SK-N-SH treated with all-trans-retinoic acid at 6 μM for 48 hours (cell line): ENCODE measurements around the gene CFI.

Experiments
- BACH2 ChIP-seq: fragments of 250-450 bp; sonication (Bioruptor Pico); IDR thresholded peaks from 2 replicates; pipeline ENCODE4 v1.9.0; 2021; ENCODE audit warnings: mild to moderate bottlenecking, borderline replicate concordance
- CSDC2 ChIP-seq: fragments of 250-450 bp; sonication (Bioruptor Pico); IDR thresholded peaks from 2 replicates; pipeline ENCODE4 v1.5.0; 2020; ENCODE audit warnings: mild to moderate bottlenecking, moderate library complexity
- CSRNP3 ChIP-seq: fragments of 250-450 bp; sonication (Bioruptor Pico); IDR thresholded peaks from 2 replicates; pipeline ENCODE4 v1.5.1; 2021; ENCODE audit warnings: mild to moderate bottlenecking, moderate library complexity
- POU6F1 ChIP-seq: fragments of 250-450 bp; sonication (Bioruptor Pico); IDR thresholded peaks from 2 replicates; pipeline ENCODE4 v1.8.0; 2021; ENCODE audit warnings: low read depth, mild to moderate bottlenecking, moderate library complexity, borderline replicate concordance
- PPARA ChIP-seq: fragments of 250-450 bp; sonication (Bioruptor Pico); IDR thresholded peaks from 2 replicates; pipeline ENCODE4 v1.5.0; 2020; ENCODE audit warnings: mild to moderate bottlenecking, borderline replicate concordance
- RARB ChIP-seq: fragments of 250-450 bp; sonication (Bioruptor Pico); IDR thresholded peaks from 2 replicates; pipeline ENCODE4 v1.8.0; 2021; ENCODE audit warnings: mild to moderate bottlenecking, moderate library complexity
- TCF4 ChIP-seq: fragments of 250-450 bp; sonication (Bioruptor Pico); IDR thresholded peaks from 2 replicates; pipeline ENCODE4 v1.8.0; 2021; ENCODE audit warnings: mild to moderate bottlenecking, moderate library complexity, borderline replicate concordance
- ZC3H10 ChIP-seq: fragments of 250-450 bp; sonication (Bioruptor Pico); IDR thresholded peaks from 2 replicates; pipeline ENCODE4 v1.5.1; 2021; ENCODE audit warnings: mild to moderate bottlenecking, moderate library complexity
- ZFP3 ChIP-seq: fragments of 250-450 bp; sonication (Bioruptor Pico); IDR thresholded peaks from 2 replicates; pipeline ENCODE4 v1.5.0; 2020; ENCODE audit warnings: mild to moderate bottlenecking, moderate library complexity
- ZFP30 ChIP-seq: fragments of 450-650 bp; formaldehyde crosslinking; IDR thresholded peaks from 2 replicates; pipeline ENCODE4 v1.5.0; 2022; ENCODE audit warnings: mild to moderate bottlenecking, moderate library complexity
- ZNF70 ChIP-seq: fragments of 450-650 bp; formaldehyde crosslinking; IDR thresholded peaks from 2 replicates; pipeline ENCODE4 v1.5.0; 2020; ENCODE audit warnings: mild to moderate bottlenecking, moderate library complexity
- TF ChIP-seq, protein P1 (sequence below): fragments of 250-450 bp; sonication (Bioruptor Pico); IDR thresholded peaks from 2 replicates; pipeline ENCODE4 v1.8.0; 2020; ENCODE audit warnings: mild to moderate bottlenecking, moderate library complexity, borderline replicate concordance
- TF ChIP-seq, protein P2 (sequence below): fragments of 250-450 bp; sonication (Bioruptor Pico); IDR thresholded peaks from 2 replicates; pipeline ENCODE4 v1.5.1; 2020; ENCODE audit warnings: low read depth, mild to moderate bottlenecking, moderate library complexity
- TF ChIP-seq, protein P3 (sequence below): fragments of 250-450 bp; sonication (Bioruptor Pico); IDR thresholded peaks from 2 replicates; pipeline ENCODE4 v1.5.0; 2020; ENCODE audit warnings: mild to moderate bottlenecking, moderate library complexity

DNA sequence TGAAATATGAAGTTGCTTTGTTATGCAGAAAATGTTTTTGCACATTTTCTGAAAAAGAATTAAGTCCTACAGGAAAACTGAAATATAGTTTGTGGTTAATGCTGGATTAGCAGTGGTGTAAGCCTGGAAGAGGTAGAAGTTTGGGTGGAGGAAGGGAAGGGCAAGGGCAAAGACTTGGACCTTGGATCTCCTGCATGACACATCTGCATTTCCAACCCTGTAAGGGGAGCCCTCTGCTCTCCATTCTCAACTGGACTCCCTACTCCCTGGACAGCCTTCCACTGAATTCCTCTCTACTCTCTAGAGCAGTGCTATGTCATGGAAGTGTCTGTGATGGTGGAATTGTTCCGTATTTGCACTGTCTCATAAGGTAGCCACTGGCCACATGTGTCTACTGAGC, 103.1 kb downstream of the CFI start:
- TF ChIP-seq ZC3H10 (CRISPR knock-in tag) (no peak), ZFP30 (CRISPR knock-in tag) (no peak), BACH2 (no peak), TCF4 (no peak), RARB (no peak), PPARA (CRISPR knock-in tag) (no peak), CSRNP3 (no peak), CSDC2 (no peak), POU6F1 (no peak), ZFP3 (CRISPR knock-in tag) (no peak), ZNF70 (CRISPR knock-in tag) (no peak)
- TF ChIP-seq, protein P1, sequence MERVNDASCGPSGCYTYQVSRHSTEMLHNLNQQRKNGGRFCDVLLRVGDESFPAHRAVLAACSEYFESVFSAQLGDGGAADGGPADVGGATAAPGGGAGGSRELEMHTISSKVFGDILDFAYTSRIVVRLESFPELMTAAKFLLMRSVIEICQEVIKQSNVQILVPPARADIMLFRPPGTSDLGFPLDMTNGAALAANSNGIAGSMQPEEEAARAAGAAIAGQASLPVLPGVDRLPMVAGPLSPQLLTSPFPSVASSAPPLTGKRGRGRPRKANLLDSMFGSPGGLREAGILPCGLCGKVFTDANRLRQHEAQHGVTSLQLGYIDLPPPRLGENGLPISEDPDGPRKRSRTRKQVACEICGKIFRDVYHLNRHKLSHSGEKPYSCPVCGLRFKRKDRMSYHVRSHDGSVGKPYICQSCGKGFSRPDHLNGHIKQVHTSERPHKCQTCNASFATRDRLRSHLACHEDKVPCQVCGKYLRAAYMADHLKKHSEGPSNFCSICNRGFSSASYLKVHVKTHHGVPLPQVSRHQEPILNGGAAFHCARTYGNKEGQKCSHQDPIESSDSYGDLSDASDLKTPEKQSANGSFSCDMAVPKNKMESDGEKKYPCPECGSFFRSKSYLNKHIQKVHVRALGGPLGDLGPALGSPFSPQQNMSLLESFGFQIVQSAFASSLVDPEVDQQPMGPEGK (CRISPR knock-in tag) = no peak
- TF ChIP-seq, protein P2, sequence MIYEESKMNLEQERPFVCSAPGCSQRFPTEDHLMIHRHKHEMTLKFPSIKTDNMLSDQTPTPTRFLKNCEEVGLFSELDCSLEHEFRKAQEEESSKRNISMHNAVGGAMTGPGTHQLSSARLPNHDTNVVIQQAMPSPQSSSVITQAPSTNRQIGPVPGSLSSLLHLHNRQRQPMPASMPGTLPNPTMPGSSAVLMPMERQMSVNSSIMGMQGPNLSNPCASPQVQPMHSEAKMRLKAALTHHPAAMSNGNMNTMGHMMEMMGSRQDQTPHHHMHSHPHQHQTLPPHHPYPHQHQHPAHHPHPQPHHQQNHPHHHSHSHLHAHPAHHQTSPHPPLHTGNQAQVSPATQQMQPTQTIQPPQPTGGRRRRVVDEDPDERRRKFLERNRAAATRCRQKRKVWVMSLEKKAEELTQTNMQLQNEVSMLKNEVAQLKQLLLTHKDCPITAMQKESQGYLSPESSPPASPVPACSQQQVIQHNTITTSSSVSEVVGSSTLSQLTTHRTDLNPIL = no peak
- TF ChIP-seq, protein P3, sequence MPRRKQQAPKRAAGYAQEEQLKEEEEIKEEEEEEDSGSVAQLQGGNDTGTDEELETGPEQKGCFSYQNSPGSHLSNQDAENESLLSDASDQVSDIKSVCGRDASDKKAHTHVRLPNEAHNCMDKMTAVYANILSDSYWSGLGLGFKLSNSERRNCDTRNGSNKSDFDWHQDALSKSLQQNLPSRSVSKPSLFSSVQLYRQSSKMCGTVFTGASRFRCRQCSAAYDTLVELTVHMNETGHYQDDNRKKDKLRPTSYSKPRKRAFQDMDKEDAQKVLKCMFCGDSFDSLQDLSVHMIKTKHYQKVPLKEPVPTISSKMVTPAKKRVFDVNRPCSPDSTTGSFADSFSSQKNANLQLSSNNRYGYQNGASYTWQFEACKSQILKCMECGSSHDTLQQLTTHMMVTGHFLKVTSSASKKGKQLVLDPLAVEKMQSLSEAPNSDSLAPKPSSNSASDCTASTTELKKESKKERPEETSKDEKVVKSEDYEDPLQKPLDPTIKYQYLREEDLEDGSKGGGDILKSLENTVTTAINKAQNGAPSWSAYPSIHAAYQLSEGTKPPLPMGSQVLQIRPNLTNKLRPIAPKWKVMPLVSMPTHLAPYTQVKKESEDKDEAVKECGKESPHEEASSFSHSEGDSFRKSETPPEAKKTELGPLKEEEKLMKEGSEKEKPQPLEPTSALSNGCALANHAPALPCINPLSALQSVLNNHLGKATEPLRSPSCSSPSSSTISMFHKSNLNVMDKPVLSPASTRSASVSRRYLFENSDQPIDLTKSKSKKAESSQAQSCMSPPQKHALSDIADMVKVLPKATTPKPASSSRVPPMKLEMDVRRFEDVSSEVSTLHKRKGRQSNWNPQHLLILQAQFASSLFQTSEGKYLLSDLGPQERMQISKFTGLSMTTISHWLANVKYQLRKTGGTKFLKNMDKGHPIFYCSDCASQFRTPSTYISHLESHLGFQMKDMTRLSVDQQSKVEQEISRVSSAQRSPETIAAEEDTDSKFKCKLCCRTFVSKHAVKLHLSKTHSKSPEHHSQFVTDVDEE = no peak
